ENCODE results near the gene TSNAXIP1.
A peak's percentile ranks its signal among the peaks of the same experiment; 100 is the strongest.

GRCh38 chr16:67872631-67873434, 66.1 kb downstream of the TSNAXIP1 start, which contains the start of gene EDC4:
- peak; percentile 30 to 68 (median 65) for TF ChIP-seq POLR2A (IDR thresholded peaks at IDR 0.05)
- TF ChIP-seq, protein P1, sequence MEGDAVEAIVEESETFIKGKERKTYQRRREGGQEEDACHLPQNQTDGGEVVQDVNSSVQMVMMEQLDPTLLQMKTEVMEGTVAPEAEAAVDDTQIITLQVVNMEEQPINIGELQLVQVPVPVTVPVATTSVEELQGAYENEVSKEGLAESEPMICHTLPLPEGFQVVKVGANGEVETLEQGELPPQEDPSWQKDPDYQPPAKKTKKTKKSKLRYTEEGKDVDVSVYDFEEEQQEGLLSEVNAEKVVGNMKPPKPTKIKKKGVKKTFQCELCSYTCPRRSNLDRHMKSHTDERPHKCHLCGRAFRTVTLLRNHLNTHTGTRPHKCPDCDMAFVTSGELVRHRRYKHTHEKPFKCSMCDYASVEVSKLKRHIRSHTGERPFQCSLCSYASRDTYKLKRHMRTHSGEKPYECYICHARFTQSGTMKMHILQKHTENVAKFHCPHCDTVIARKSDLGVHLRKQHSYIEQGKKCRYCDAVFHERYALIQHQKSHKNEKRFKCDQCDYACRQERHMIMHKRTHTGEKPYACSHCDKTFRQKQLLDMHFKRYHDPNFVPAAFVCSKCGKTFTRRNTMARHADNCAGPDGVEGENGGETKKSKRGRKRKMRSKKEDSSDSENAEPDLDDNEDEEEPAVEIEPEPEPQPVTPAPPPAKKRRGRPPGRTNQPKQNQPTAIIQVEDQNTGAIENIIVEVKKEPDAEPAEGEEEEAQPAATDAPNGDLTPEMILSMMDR (IDR thresholded peaks at IDR 0.05): peak in 2 of 7 experiments; percentile 3
